ENCODE data around the gene HIF1A. TPM values are rescaled to one million over a fixed set of nuclear protein-coding genes. Genes with fewer than 3 reads are reported as not detected.
A peak's percentile ranks its signal among the peaks of the same experiment; 100 is the strongest.

HIF1A gene
- total and polyA plus RNA-seq, 2 of the 13 experiments (the other 11 are each of a cell fraction or from before 2014, with no cell fraction given): 41.0 to 126 TPM

DNA sequence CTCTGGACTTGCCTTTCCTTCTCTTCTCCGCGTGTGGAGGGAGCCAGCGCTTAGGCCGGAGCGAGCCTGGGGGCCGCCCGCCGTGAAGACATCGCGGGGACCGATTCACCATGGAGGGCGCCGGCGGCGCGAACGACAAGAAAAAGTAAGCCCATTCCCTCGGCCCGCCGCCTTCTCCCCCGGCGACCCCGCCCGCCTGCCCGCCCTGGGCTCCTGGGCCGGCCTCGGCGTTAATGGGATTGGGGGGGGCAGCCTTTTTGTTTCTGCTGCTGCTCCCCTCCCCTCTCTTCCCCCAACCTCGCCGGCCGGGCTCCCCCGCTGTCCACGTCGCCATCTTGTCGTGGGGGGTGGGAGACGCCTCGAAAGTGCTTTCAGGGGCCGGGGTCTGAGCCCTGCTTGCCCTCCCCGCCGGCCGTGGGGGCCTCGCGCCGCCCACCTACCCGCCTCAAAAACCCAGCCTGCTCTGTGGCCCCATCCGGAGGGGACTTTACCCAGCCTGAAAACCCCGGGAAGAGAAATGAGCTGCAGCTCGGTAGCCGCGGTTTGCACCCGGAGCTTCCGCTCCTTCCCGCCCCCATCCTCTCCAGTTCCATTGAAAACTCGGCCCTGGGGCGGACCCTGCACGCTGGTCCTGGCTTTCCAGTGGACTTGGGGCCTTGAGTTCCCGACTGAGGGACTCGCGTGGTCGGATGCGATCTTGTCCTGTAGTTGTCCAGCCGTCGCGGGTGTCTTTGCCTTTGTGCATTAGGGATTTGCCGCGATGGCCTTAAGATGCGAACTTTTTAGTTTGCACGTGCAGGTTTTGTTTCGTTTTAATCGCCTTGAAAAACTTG, 598 bp downstream of the HIF1A start (continued):
- TF ChIP-seq, protein P1, sequence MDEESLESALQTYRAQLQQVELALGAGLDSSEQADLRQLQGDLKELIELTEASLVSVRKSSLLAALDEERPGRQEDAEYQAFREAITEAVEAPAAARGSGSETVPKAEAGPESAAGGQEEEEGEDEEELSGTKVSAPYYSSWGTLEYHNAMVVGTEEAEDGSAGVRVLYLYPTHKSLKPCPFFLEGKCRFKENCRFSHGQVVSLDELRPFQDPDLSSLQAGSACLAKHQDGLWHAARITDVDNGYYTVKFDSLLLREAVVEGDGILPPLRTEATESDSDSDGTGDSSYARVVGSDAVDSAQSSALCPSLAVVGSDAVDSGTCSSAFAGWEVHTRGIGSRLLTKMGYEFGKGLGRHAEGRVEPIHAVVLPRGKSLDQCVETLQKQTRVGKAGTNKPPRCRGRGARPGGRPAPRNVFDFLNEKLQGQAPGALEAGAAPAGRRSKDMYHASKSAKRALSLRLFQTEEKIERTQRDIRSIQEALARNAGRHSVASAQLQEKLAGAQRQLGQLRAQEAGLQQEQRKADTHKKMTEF (CRISPR knock-in tag; IDR thresholded peaks at IDR 0.05): no peak; the same call in 1 of the 2 replicates
- TF ChIP-seq KLF12 (CRISPR knock-in tag; IDR thresholded peaks at IDR 0.05; ENCODE audit: borderline replicate concordance): peak; percentile 50; the same call in 1 of the 2 replicates
- TF ChIP-seq ZMYM2 (CRISPR knock-in tag; IDR thresholded peaks at IDR 0.05): no peak
- no peak for TF ChIP-seq ZUFSP (CRISPR knock-in tag; IDR thresholded peaks at IDR 0.05; ENCODE audit: borderline replicate concordance)
- no peak for TF ChIP-seq RXRB (CRISPR knock-in tag; IDR thresholded peaks at IDR 0.05; ENCODE audit: borderline replicate concordance)
- TF ChIP-seq DPF2 (CRISPR knock-in tag; IDR thresholded peaks at IDR 0.05; ENCODE audit: borderline replicate concordance, low read depth): no peak
- TF ChIP-seq, protein P2, sequence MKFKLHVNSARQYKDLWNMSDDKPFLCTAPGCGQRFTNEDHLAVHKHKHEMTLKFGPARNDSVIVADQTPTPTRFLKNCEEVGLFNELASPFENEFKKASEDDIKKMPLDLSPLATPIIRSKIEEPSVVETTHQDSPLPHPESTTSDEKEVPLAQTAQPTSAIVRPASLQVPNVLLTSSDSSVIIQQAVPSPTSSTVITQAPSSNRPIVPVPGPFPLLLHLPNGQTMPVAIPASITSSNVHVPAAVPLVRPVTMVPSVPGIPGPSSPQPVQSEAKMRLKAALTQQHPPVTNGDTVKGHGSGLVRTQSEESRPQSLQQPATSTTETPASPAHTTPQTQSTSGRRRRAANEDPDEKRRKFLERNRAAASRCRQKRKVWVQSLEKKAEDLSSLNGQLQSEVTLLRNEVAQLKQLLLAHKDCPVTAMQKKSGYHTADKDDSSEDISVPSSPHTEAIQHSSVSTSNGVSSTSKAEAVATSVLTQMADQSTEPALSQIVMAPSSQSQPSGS (CRISPR knock-in tag; IDR thresholded peaks at IDR 0.05): peak; percentile 9; the same call in 1 of the 2 replicates
- no peak for TF ChIP-seq U2AF1 (optimal IDR thresholded peaks at IDR 0.05; ENCODE audit: low read depth, low read length)
- TF ChIP-seq HDAC1 (CRISPR knock-in tag; IDR thresholded peaks at IDR 0.05): peak; percentile 5; the same call in 1 of the 2 replicates
- TF ChIP-seq, protein P3, sequence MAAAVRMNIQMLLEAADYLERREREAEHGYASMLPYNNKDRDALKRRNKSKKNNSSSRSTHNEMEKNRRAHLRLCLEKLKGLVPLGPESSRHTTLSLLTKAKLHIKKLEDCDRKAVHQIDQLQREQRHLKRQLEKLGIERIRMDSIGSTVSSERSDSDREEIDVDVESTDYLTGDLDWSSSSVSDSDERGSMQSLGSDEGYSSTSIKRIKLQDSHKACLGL (CRISPR knock-in tag; IDR thresholded peaks at IDR 0.05): no peak
- no peak for TF ChIP-seq ZNF616 (CRISPR knock-in tag; IDR thresholded peaks at IDR 0.05; ENCODE audit: low read depth)
- TF ChIP-seq PHF5A (CRISPR knock-in tag; IDR thresholded peaks at IDR 0.05; ENCODE audit: low read depth, unreplicated experiment): no peak
- TF ChIP-seq SMC3 (IDR thresholded peaks at IDR 0.05; ENCODE audit: low read length): no peak
- TF ChIP-seq ZNF598 (CRISPR knock-in tag; IDR thresholded peaks at IDR 0.05; ENCODE audit: borderline replicate concordance): no peak
- peak; percentile 74 for TF ChIP-seq ZFX (CRISPR knock-in tag; IDR thresholded peaks at IDR 0.05; ENCODE audit: low read depth)
- 0 out of 2 replicates have a peak, but pooled peaks have one; percentile 62 for TF ChIP-seq ZFP82 (CRISPR knock-in tag; IDR thresholded peaks at IDR 0.05; ENCODE audit: borderline replicate concordance)
- no peak for TF ChIP-seq HOXD1 (CRISPR knock-in tag; IDR thresholded peaks at IDR 0.05)
- TF ChIP-seq RORA (CRISPR knock-in tag; IDR thresholded peaks at IDR 0.05): no peak
- no peak for TF ChIP-seq EHMT2 (IDR thresholded peaks at IDR 0.05; ENCODE audit: borderline replicate concordance, low read depth, low read length)
- peak; percentile 42; the same call in 1 of the 2 replicates for TF ChIP-seq RARA (CRISPR knock-in tag; IDR thresholded peaks at IDR 0.05)
- no peak for TF ChIP-seq ZNF788 (CRISPR knock-in tag; IDR thresholded peaks at IDR 0.05; ENCODE audit: borderline replicate concordance)
- TF ChIP-seq ARHGAP35 (CRISPR knock-in tag; IDR thresholded peaks at IDR 0.05; ENCODE audit: borderline replicate concordance): no peak
- no peak for TF ChIP-seq TGIF2 (CRISPR knock-in tag; IDR thresholded peaks at IDR 0.05)
- no peak for TF ChIP-seq SP140L (CRISPR knock-in tag; IDR thresholded peaks at IDR 0.05; ENCODE audit: borderline replicate concordance)

All from HepG2 (cell line).